Measurements from ENCODE around the gene NOL4L.

The NOL4L gene

DNA sequence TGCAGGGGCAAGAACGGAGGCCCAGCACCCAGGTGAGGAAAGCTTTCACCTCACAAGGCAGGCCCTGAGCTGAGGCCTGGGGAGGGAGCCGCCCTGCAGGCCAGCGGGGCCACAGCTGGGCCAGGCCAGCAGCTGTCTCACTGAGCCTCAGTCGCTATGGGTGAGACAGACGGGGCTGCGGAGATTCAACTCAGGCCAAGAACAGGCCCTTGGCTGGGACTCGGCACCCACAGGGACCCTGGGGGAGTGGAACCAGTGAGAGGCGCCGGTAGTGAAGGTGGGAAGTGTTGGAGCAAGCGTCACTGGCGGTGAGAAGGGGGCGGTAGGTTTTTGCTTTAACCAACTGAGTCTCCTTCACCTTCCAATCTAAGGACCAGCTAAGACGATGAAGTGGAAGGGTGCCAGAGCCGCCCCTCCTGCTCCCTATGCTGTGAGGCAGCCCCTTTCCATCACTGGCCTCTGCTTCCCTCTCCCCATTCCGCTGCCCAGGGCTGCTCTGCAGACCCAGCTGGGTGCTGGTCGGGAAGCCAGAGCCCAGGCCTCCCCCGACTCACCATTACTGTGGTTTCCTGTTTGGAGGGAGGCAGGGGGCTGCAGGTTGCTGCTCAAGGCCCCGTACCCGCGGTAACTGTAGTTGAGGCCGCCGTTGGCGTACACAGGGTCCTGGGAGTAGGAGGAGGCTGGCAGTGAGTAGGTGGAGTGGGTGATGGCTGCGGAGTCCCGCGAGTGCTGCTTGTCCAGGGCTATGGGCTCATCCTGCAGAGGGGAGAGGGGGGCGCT lies 133.3 kb downstream of the NOL4L start:
- TF ChIP-seq, protein P1, sequence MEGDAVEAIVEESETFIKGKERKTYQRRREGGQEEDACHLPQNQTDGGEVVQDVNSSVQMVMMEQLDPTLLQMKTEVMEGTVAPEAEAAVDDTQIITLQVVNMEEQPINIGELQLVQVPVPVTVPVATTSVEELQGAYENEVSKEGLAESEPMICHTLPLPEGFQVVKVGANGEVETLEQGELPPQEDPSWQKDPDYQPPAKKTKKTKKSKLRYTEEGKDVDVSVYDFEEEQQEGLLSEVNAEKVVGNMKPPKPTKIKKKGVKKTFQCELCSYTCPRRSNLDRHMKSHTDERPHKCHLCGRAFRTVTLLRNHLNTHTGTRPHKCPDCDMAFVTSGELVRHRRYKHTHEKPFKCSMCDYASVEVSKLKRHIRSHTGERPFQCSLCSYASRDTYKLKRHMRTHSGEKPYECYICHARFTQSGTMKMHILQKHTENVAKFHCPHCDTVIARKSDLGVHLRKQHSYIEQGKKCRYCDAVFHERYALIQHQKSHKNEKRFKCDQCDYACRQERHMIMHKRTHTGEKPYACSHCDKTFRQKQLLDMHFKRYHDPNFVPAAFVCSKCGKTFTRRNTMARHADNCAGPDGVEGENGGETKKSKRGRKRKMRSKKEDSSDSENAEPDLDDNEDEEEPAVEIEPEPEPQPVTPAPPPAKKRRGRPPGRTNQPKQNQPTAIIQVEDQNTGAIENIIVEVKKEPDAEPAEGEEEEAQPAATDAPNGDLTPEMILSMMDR (conservative IDR thresholded peaks at IDR 0.05; ENCODE audit: low read depth, low read length): peak; percentile 19
- no peak for DNase-seq (ENCODE audit: low read depth)
- no peak overlapping the region for H3K4me3 ChIP-seq (ENCODE audit: low read length)

DNA sequence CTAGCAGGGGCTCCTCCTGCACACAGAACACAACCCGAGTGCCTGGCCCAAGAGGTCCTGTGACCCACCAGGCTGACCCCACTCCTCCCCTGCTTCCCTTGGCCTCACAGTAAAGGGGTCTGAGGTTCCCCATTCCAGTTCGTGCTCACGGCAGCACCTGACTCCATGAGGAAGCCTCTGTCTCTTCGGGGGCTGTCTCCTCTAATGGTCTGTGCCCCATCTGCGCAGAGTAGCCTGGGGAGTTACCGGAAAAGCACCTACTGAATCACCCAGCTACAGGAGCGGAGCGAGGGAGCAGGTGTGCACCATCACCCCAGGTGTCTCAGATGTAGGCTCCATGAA lies 133.8 kb downstream of the NOL4L start:
- no peak for DNase-seq (ENCODE audit: low read depth)
- TF ChIP-seq, protein P1 (conservative IDR thresholded peaks at IDR 0.05; ENCODE audit: low read depth, low read length): no peak
- no peak overlapping the region for H3K4me3 ChIP-seq (ENCODE audit: low read length)

- DNase-seq (ENCODE audit: low read depth): no peak
- no peak overlapping the region for H3K4me3 ChIP-seq (ENCODE audit: low read length)
- TF ChIP-seq, protein P1 (conservative IDR thresholded peaks at IDR 0.05; ENCODE audit: low read depth, low read length): no peak
Measured at GRCh38 chr20:32450484-32451061, 134.6 kb downstream of the NOL4L start.

DNA sequence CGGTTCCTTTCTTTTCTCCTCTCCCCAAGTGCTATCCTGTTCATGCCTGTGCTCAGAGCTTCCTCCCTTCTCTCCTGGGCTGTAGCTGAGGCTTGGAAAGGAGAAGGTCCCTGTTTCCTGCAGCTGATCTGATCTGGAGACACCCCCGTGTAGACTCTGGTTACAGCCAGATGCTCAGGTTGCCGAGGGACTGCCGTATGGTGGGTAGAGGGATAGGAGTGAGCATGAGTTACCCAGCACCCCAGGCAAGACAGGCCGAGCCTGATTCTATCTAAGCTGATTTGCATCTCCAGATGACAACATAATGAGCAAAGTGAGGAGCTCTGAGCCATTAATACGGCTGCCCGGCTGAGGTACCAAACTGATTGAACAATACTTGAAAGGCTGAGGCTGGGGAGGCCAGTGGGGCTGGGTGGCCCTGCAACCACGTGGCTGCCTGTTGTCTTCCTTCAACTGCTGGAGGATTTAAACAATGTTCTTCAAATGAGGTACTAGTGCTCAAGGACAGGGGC lies 135.2 kb downstream of the NOL4L start:
- TF ChIP-seq, protein P1 (conservative IDR thresholded peaks at IDR 0.05; ENCODE audit: low read depth, low read length): no peak
- no peak overlapping the region for H3K4me3 ChIP-seq (ENCODE audit: low read length)
- DNase-seq (ENCODE audit: low read depth): no peak

DNA sequence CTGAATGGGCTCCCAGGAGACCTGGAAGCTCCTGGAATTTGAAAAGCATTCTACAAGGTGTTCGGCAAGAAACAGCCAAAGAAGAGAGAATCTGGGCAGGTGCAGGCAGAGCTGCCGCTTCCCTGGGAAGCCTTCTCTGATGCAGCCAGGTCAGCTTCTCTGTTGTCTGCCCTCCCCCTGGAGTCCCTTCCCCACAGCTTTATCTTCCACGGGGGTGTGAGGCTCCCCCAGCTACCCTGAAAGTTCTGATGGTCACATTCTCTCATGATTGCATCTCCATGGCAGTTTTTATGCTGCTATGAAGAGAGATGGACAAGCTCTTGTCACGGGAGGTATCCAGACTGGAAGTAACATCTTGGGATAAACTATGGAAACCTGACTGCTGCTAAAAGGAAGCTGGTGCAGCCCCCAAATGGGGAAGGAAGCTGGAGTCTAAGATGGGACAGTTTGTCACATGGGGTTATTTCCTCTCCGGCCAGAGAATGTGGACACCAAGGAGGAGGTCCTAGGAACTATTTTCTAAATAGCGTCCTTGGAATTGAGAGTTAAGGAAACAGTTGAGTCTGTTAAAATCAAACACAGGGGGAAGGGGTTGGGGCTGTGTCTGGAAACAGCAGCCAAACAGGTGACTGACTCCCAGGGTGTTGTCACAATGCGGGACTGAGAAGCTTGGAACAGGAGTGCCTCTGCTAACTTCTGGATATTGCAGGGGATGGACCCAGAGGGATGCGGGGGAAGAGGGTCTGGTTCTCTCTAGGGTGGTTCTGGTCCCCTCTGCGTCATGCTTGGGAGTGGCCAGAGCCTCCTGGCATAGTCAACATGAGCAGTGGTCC lies 135.9 kb downstream of the NOL4L start:
- H3K4me3 ChIP-seq (ENCODE audit: low read length): no peak overlapping the region
- TF ChIP-seq, protein P1 (conservative IDR thresholded peaks at IDR 0.05; ENCODE audit: low read depth, low read length): no peak
- no peak for DNase-seq (ENCODE audit: low read depth)

DNA sequence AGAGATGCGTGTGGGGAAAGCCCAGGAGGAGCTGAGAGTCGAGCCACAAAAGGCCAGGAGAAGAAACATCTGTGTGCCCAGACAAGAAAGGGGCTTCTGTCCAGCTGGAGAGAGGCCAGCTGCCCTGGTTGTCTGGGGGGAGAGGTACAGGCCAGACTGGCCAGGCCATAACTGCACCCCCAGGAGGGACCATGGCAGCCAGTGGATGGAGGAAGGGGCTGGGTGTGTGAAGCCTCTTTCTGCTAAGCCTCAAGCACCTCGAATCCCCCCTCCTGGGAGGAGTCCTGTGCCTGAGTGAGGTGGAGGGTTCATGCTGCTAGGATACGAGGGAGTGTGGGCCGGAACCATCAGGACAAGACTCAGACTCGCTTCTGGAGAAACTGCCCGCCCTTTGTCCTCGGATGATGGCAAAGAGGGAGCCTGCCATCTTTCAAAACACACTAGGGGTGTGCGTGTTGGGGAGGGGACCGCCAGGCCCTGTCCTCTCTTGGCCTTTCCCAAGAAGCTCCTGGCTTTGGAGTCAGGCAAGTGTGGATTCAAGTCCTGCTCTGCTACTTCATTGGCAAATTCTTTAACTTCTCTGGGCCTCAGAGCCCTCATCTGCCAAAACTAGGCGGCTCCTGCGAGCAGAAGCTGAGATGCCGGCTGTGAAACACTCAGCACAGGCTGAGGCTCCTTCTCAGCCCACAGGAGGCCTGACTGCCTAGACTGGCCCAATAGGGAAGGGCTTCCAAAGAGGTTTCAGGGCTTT lies 136.7 kb downstream of the NOL4L start:
- H3K4me3 ChIP-seq (ENCODE audit: low read length): no peak overlapping the region
- DNase-seq (ENCODE audit: low read depth): no peak
- TF ChIP-seq, protein P1 (conservative IDR thresholded peaks at IDR 0.05; ENCODE audit: low read depth, low read length): no peak
